Spleen (tissue), 7 donors: ENCODE data around the gene MST1R.

Source experiments
- POLR2AphosphoS5 ChIP-seq, 3 donors: sonication (generic); formaldehyde crosslinking; IDR thresholded peaks; one replicate each; pipeline ENCODE4 v1.5.1; 2017; ENCODE audit warnings: antibody characterized with exemption in 3 of 3
- TF ChIP-seq, protein P1 (sequence below), 11 experiments: fragments of 200-600 bp in 7 of 11; fragments of 450-650 bp in 4 of 11; sonication (generic) in 4 of 11; IDR thresholded peaks in 8 of 11; conservative IDR thresholded peaks in 3 of 11; 1 replicate in 7 of 11; 2 replicates in 4 of 11; pipeline versions ENCODE4 v1.4.0 to v1.8.0; 2016 to 2021; ENCODE audit warnings: antibody characterized with exemption in 11 of 11, inconsistent platforms in 4 of 11, mild to moderate bottlenecking in 1 of 11
- donor health status: DM: no; HTN: no; CAD: no; lungs with moderate emphysema.
- donor health status: DM: no; HTN: no; CAD: no.
- donor health status: DM: no; HTN: no; CAD: no.

DNA sequence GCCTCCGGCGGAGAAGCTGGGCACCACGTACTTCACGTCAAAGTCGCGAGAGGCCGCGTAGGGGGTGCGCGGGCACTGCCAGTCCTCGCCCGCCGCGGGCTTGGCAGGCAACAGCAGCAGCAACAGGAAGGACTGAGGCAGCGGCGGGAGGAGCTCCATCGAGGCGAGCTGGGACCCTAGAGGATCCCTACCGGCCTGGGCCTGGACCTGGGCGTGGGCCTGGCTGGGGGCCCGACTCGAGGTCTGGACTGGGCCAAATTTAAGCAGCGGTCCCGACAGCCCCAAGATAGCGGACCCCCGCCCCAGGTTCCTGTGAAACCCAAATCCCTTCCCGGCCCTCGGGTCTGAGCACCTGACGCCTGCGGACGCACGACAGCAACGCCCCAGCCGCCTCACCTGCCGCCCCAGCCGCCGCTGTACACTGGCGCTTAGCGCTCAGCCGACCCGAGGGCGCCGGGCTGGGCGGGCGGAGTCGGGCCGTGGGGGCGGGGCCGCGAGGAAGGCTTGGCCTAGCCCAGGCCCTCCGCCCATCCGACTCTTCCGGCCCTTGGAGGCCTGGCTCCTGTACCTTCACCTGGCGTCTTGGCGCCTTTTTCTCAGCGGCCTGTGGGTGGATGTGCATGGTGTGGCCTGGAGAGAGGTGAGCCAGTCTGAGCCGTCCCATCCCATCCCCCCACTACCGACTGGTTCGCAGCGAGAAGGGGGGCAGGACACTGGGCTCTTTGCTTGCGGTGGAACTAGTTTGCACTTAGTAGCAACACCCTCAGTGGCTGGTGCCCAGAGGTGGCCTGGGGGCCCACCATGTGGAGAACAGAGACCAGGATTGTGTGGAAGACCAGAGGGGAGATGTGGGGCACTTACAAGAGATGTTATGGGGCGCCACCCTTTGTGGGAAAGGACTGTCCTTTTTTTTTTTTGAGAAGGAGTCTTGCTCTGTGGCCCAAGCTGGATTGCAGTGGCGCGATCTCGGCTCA, at the start of gene MST1R:
- TF ChIP-seq, protein P1, sequence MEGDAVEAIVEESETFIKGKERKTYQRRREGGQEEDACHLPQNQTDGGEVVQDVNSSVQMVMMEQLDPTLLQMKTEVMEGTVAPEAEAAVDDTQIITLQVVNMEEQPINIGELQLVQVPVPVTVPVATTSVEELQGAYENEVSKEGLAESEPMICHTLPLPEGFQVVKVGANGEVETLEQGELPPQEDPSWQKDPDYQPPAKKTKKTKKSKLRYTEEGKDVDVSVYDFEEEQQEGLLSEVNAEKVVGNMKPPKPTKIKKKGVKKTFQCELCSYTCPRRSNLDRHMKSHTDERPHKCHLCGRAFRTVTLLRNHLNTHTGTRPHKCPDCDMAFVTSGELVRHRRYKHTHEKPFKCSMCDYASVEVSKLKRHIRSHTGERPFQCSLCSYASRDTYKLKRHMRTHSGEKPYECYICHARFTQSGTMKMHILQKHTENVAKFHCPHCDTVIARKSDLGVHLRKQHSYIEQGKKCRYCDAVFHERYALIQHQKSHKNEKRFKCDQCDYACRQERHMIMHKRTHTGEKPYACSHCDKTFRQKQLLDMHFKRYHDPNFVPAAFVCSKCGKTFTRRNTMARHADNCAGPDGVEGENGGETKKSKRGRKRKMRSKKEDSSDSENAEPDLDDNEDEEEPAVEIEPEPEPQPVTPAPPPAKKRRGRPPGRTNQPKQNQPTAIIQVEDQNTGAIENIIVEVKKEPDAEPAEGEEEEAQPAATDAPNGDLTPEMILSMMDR (IDR thresholded peaks at IDR 0.05 in 8 of 11, conservative IDR thresholded peaks at IDR 0.05 in 3 of 11) = peak in 1 of 11 experiments; percentile 15
- TF ChIP-seq POLR2AphosphoS5 (IDR thresholded peaks at IDR 0.05) = peak; percentile 47 to 78 (median 65)
